GM19193 (cell line): Measurements from ENCODE around the gene ADO.

Experiments
- POLR2A ChIP-seq: IDR thresholded peaks from 4 replicates; pipeline ENCODE4 v1.6.1; 2011; ENCODE audit not compliant: insufficient read depth, insufficient read length; ENCODE audit errors: extremely low read depth

ADO gene

GRCh38 chr10:62804356-62805230 lies at the start of gene ADO:
TSS of gene ADO (plus strand) at chr10:62804720. CDS start at chr10:62805060, 340 bp downstream.
- peak; percentile 72 for TF ChIP-seq POLR2A

DNA sequence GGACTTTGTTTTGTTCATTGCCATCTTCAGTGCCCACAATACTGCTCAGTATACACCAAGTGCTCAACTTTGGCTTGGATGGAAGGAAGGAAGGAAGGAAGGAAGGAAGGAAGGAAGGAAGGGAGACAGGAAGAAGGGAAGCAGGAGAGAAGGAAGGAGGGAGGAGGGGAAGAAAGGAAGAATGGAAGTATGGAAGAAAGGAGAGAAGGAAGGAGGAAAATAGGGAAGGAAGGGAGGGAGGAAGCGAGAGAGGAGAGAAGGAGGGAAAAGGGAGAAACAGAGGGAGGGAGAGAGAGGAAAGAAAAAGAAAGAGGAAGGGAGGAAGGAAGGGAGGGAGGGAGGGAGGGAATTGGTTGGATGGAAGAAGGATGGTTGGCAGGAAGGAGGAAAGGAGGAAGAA lies 49.6 kb upstream of the ADO start:
- TF ChIP-seq POLR2A, result no peak

- no peak for TF ChIP-seq POLR2A
These were observed 48.6 kb upstream of the ADO start for GRCh38 chr10:62755662-62756653.

GRCh38 chr10:62759599-62760175 lies 44.8 kb upstream of the ADO start:
- no peak for TF ChIP-seq POLR2A

- no peak for TF ChIP-seq POLR2A
These were observed 44.1 kb upstream of the ADO start for GRCh38 chr10:62760401-62760800.

DNA sequence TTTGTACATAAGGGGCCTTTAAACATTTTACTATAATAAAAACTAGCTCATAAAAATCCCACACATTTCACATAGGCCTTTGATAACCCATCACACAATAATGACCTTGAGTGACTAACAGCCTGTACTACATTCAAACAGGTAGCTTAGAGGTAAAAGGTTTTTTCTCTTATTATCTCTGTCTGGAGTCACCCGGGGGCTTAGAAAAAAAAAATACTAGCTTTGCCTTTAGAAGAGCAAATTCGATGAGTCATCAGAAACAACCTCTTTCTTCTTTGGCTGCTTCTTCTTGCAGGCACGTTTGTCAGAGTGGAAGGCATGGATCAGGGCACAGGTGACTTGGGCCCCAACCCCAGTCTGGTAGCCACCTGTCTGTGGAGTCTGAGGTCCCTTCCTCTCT lies 43.4 kb upstream of the ADO start:
- TF ChIP-seq POLR2A, result no peak

DNA sequence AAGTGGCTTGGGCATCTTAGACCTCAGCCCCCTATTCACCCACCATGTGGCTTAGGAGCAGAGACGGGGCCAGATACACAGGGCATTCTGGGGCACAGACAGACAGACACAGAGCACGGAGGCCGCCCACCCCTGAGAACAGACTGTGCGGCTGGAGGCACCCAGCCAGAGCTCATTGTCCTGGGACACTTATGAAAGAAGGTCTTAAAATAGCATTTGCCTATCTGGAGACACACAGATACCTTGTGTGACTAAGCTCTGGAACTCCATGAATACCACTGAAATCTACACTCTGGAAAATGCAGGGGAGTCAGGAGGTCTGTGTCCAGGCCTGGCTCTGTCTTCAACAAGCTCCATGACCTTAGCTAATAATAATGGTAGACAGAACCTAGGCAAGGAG lies 41.4 kb upstream of the ADO start:
- TF ChIP-seq POLR2A, result no peak

DNA sequence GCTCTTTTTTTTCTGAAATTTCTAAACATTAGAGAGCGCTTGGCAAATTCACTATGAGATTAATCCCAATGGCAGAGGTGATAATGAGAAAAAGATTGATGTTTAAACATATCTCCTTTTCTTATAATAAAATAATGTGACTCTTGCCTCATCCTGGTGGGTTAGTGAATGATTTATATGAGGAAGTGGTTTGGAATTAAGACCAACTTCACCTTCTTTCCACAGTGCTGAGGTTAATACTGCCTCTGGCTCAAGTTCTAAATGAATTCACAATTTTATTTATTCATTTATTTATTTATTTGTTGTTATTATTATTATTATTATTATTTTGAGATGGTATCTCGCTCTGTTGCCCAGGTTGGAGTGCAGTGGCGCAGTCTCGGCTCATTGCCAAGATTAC lies 40.5 kb upstream of the ADO start:
- TF ChIP-seq POLR2A, result no peak

GRCh38 chr10:62765726-62766125 lies 38.8 kb upstream of the ADO start:
- no peak for TF ChIP-seq POLR2A

GRCh38 chr10:62766386-62766785 lies 38.1 kb upstream of the ADO start:
- no peak for TF ChIP-seq POLR2A

DNA sequence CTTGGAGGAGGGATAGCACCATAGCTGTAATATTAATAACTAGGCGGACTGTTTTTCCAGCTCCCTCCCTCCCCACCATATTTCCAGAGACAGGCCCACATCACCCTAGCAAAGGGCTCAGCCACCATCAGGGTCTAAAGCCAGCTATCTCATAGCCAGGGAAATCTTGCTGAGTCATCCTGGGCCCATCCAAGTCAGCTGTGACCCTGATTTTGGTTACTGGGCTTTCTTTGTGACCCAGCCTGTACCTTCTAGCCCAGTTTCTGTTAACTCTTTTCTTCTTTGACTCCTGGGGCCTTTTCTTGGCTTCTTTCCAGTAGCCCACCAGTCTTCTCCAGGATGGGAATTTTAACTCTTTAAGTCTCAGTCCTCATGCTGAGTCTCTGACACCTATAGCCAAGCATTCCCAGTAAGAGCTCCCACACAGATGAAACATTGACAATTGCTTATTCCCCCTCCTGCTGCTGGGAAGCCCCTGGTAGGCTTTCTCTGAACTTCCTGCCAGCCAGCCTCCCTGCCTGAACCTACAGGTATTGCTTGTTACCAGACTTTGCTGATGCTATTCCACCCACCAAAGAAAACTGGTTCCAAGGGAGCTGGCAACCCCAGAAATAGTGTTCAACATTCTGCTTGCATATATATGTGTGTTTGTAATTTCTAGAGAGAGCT lies 34.8 kb upstream of the ADO start:
- no peak for TF ChIP-seq POLR2A

- TF ChIP-seq POLR2A, result no peak
These were observed 32.1 kb upstream of the ADO start for GRCh38 chr10:62772186-62772974.

- no peak for TF ChIP-seq POLR2A
These were observed 26.4 kb upstream of the ADO start for GRCh38 chr10:62778125-62778524.
